Measurements from ENCODE around the gene COX17.

COX17 gene

DNA sequence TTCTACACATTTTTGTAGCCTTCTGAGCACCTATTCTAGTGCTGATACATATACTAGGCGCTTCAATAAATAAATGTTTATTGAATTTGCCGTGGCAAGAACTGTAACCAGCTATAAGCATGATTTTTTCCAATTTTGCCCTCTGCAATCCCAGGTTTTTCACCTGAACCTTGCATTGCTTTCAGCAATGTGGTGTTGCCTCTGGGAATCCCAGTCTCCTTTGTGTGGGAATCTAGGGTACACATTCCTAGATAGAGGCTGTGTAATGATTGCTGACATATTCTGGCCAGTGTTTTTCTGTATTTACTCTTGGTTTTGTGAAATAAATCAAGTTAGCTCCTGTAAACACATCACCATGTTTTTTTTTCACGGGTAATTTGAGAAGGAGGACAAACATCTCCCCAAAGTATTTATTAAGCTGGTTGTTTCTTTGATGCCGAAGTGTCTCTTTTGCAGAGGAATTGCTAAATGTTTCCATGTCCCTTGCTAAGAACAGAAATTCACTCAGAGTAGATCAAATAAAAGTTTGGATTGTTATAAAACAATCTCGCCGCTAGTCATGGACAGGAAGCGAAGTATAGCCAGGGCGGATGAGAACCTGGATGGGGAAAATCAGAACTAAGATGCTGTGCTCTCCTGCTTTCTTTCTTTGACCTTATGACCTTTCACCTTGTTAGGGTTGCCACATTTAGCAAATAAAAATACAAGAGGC lies 26.8 kb upstream of the COX17 start:
- ChIA-PET CTCF (interaction anchor here (0.6 kb wide), 1 partner anchor 9 kb away, joined by 3 read pairs; no protein-coding TSS in a partner anchor), POLR2A (no interaction called here)
- H3K4me3 ChIP-seq (ENCODE audit: control insufficient read depth in 1 of 7, extremely low read depth in 1 of 7, insufficient read depth in 4 of 7, low read depth in 2 of 7, low read length in 6 of 7): no peak overlapping the region
- peaks cover 0 to 2% (median 0%) of the 10 kb centered on the region in 5 experiments for H3K9me3 ChIP-seq (ENCODE audit: control extremely low read depth in 1 of 5, control insufficient read depth in 4 of 5, insufficient read depth in 2 of 5, low read depth in 1 of 5, low read length in 4 of 5)
- H3K27me3 ChIP-seq (replicated peaks in 2 of 5; ENCODE audit: control insufficient read depth in 4 of 5, insufficient read depth in 5 of 5, low read length in 4 of 5): peaks cover 0 to 8% (median 2%) of the 10 kb centered on the region in 5 experiments
- DNase-seq: no peak
- no peaks in the 10 kb centered on the region for H3K36me3 ChIP-seq (ENCODE audit: control insufficient read depth in 4 of 4, insufficient read depth in 4 of 4, low read length in 3 of 4)
- peaks cover 3 to 12% (median 10%) of the 10 kb centered on the region in 4 experiments for H3K4me1 ChIP-seq (ENCODE audit: control extremely low read depth in 1 of 4, control insufficient read depth in 4 of 4, insufficient read depth in 4 of 4, low read length in 3 of 4)
- no peak overlapping the region for H3K27ac ChIP-seq (ENCODE audit: insufficient read depth in 1 of 2, low read depth in 1 of 2, low read length in 2 of 2, poor library complexity in 1 of 2, severe bottlenecking in 2 of 2)
- WGBS (ENCODE audit: insufficient coverage): 92% methylated on average over 6 of the region's 8 CpGs

DNA sequence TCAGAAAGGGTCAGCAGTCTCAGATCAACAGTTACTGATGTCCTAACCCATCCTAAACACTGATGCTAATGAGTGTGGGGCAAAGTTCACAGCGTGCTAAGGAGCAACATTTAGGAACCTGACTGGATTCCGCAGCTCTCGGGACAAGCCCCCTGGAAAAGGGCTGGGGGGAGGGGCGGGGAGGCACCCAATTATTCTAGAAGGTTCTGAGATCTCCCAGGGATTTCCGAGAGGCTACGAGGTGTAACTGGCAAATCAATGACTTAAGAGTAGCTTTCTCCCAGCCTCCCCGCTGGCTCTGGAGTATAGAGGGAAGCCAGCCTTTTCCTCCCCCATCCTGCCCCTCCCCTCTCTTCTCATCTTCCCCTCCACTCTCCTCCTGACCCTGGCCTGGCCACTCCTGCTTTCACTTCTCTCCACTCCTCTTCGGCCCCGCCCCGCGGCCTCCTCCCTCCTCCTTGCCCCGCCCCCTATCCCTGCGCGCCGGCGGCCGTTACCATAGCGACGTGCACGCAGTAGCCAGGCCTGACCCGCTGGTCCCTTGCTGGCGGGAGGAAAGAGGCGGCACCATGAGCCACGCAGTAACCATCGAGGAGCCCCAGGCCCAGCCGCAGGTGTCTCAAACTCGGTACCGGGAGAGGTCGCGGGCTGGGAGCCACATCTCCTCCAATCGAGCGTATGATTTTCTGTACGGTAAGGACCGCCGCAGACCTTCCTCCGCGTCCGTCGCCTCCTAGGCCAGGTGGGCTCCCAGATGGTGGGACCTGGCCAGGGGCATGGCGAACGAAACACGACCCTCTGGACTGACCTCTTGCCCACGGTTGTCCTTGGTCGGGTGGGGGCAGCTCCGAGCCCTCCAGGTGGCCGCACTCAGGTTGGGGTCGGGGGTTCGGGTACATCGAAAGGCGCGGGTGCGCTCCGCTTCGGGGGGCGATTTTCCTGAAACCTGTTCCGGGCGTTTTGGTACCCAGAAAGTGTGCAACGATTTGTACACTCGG lies 25.6 kb upstream of the COX17 start, which contains the start of gene CFAP91:
Gene CFAP91, plus strand, starts transcription at position 493 of the 998 bp plus-strand sequence. Its CDS starts 77 bp downstream, at position 570.
- Histone ChIP-seq H3K4me1 (ENCODE audit: control extremely low read depth in 1 of 4, control insufficient read depth in 4 of 4, insufficient read depth in 4 of 4, low read length in 3 of 4) (peaks cover 3 to 12% (median 10%) of the 10 kb centered on the region in 4 experiments), H3K27me3 (replicated peaks in 2 of 5; ENCODE audit: control insufficient read depth in 4 of 5, insufficient read depth in 5 of 5, low read length in 4 of 5) (peaks cover 0 to 8% (median 2%) of the 10 kb centered on the region in 5 experiments), H3K36me3 (ENCODE audit: control insufficient read depth in 4 of 4, insufficient read depth in 4 of 4, low read length in 3 of 4) (no peaks in the 10 kb centered on the region), H3K9me3 (ENCODE audit: control extremely low read depth in 1 of 5, control insufficient read depth in 4 of 5, insufficient read depth in 2 of 5, low read depth in 1 of 5, low read length in 4 of 5) (peaks cover 0 to 2% (median 0%) of the 10 kb centered on the region in 5 experiments), H3K4me3 (ENCODE audit: control insufficient read depth in 1 of 7, extremely low read depth in 1 of 7, insufficient read depth in 4 of 7, low read depth in 2 of 7, low read length in 6 of 7) (peak within 1 kb of the TSS; percentile 33 to 78 (median 58)), H3K27ac (ENCODE audit: insufficient read depth in 1 of 2, low read depth in 1 of 2, low read length in 2 of 2, poor library complexity in 1 of 2, severe bottlenecking in 2 of 2) (no peak within 1 kb of the TSS)
- WGBS (ENCODE audit: insufficient coverage): 8% methylated on average over 44 of the region's 59 CpGs
- DNase-seq: peak; percentile 78 to 89 (median 84)
- CTCF ChIA-PET: no interaction called here
- POLR2A ChIA-PET: no interaction called here

DNA sequence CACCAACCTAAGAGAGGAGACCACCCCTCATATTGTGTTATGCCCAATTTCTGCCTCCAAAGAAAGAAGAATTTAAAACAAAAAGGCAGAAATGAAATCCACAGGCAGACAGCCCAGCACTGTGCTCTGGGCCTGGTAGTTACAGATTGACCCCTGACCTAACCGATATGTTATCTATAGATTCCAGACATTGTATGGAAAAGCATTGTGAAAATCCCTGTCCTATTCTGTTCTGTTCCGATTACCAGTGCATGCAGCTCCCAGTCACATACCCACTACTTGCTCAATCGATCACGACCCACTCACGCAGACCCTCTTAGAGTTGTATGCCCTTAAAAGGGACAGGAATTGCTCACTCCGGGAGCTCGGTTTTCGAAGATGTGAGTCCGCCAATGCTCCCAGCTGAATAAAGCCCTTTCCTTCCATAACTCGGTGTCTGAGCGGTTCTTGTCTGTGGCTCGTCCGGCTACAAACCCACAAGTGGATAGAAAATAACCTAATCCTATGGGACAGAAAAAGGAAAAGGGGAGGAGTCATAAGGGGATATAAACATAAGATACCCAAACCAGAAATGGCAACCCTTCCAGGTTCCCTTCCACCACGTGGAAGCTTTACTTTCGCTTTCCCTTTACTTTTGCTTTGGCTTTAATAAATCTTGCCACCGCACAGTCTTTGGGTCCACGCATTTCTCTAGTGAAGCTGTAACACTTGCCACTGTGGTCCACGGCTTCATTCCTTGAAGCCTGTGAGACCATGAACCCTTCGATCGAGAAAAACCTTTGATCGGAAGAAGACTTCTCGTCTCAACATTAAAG lies 23.9 kb upstream of the COX17 start:
- POLR2A ChIA-PET: no interaction called here
- H3K9me3 ChIP-seq (ENCODE audit: control extremely low read depth in 1 of 5, control insufficient read depth in 4 of 5, insufficient read depth in 2 of 5, low read depth in 1 of 5, low read length in 4 of 5): peaks cover 0 to 2% (median 0%) of the 10 kb centered on the region in 5 experiments
- H3K36me3 ChIP-seq (ENCODE audit: control insufficient read depth in 4 of 4, insufficient read depth in 4 of 4, low read length in 3 of 4): no peaks in the 10 kb centered on the region
- WGBS (ENCODE audit: insufficient coverage): 77% methylated on average over 5 of the region's 22 CpGs
- H3K4me3 ChIP-seq (ENCODE audit: control insufficient read depth in 1 of 7, extremely low read depth in 1 of 7, insufficient read depth in 4 of 7, low read depth in 2 of 7, low read length in 6 of 7): no peak overlapping the region
- peak in 2 of 3 donors; percentile 31 to 32 for DNase-seq
- peaks cover 0 to 8% (median 2%) of the 10 kb centered on the region in 5 experiments for H3K27me3 ChIP-seq (replicated peaks in 2 of 5; ENCODE audit: control insufficient read depth in 4 of 5, insufficient read depth in 5 of 5, low read length in 4 of 5)
- CTCF ChIA-PET: interaction anchor here (1.4 to 1.8 kb wide), 2 partner anchors 11 to 22 kb away, joined by 3 to 10 read pairs; no protein-coding TSS in a partner anchor
- H3K27ac ChIP-seq (ENCODE audit: insufficient read depth in 1 of 2, low read depth in 1 of 2, low read length in 2 of 2, poor library complexity in 1 of 2, severe bottlenecking in 2 of 2): no peak overlapping the region
- H3K4me1 ChIP-seq (ENCODE audit: control extremely low read depth in 1 of 4, control insufficient read depth in 4 of 4, insufficient read depth in 4 of 4, low read length in 3 of 4): peaks cover 3 to 12% (median 10%) of the 10 kb centered on the region in 4 experiments

DNA sequence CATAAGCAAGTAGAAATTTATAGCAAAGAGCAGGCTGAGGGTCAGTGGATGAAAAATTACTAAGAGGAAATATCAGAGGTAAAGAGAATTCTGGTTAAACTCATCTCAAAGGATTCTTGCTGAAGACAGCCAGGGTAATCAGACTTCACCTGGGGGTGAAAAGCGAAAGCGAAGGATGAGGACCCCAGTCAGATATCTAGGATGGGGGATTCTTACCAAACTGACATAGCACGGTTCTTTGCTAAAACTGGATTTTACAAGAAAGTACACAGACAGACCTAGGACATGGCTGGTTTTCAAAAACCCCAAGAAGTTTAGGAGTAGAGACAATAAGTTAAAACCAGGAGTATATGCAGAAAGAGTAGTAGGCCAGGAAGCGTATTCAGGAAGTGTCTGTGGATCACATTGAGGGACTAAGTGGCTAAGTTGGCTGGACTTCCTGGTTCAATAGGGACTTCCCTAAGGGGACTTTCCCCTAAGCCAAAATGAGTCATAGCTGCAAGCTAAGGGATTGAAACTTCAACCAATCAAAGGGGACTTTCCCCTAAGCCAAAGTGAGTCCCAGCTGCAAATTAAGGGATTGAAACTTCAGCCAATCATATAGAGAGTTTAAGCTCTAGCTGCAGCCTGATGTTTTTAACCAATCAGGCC lies 23.2 kb upstream of the COX17 start:
- peak; percentile 58 to 89 (median 84) for DNase-seq
- no peak overlapping the region for H3K27ac ChIP-seq (ENCODE audit: insufficient read depth in 1 of 2, low read depth in 1 of 2, low read length in 2 of 2, poor library complexity in 1 of 2, severe bottlenecking in 2 of 2)
- no peak overlapping the region for H3K4me3 ChIP-seq (ENCODE audit: control insufficient read depth in 1 of 7, extremely low read depth in 1 of 7, insufficient read depth in 4 of 7, low read depth in 2 of 7, low read length in 6 of 7)
- ChIA-PET CTCF (interaction anchor here (1.4 to 1.8 kb wide), 2 partner anchors 10 to 22 kb away, joined by 3 to 10 read pairs; no protein-coding TSS in a partner anchor), POLR2A (no interaction called here)
- peaks cover 0 to 8% (median 2%) of the 10 kb centered on the region in 5 experiments for H3K27me3 ChIP-seq (replicated peaks in 2 of 5; ENCODE audit: control insufficient read depth in 4 of 5, insufficient read depth in 5 of 5, low read length in 4 of 5)
- H3K4me1 ChIP-seq (ENCODE audit: control extremely low read depth in 1 of 4, control insufficient read depth in 4 of 4, insufficient read depth in 4 of 4, low read length in 3 of 4): peaks cover 3 to 12% (median 10%) of the 10 kb centered on the region in 4 experiments
- 100% methylated on average over 3 of the region's 4 CpGs for WGBS (ENCODE audit: insufficient coverage)
- H3K9me3 ChIP-seq (ENCODE audit: control extremely low read depth in 1 of 5, control insufficient read depth in 4 of 5, insufficient read depth in 2 of 5, low read depth in 1 of 5, low read length in 4 of 5): peaks cover 0 to 2% (median 0%) of the 10 kb centered on the region in 5 experiments
- no peaks in the 10 kb centered on the region for H3K36me3 ChIP-seq (ENCODE audit: control insufficient read depth in 4 of 4, insufficient read depth in 4 of 4, low read length in 3 of 4)

DNA sequence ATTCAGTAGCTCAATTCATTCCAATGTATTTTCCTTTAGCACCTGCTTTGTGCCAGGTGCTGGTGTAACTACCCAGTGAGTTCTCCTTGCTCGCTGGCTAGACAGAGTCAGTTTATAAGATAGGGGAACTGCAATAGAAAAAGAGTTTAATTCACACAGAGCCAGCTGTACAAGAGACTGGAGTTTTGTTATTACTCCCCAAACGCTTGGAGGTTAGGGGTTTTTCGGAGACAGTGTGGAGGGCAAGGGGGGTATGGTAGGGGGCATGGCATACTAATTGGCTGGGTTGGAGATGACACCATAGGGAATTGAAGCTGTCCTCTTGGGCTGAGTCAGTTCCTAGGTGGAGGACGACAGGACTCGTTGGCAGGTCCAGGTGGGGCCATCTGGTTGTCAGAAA lies 20.2 kb upstream of the COX17 start:
- Histone ChIP-seq H3K9me3 (ENCODE audit: control extremely low read depth in 1 of 5, control insufficient read depth in 4 of 5, insufficient read depth in 2 of 5, low read depth in 1 of 5, low read length in 4 of 5) (peaks cover 0 to 2% (median 0%) of the 10 kb centered on the region in 5 experiments), H3K4me1 (ENCODE audit: control extremely low read depth in 1 of 4, control insufficient read depth in 4 of 4, insufficient read depth in 4 of 4, low read length in 3 of 4) (peaks cover 1 to 4% (median 2%) of the 10 kb centered on the region in 4 experiments), H3K27ac (ENCODE audit: insufficient read depth in 1 of 2, low read depth in 1 of 2, low read length in 2 of 2, poor library complexity in 1 of 2, severe bottlenecking in 2 of 2) (no peak overlapping the region), H3K27me3 (replicated peaks in 2 of 5; ENCODE audit: control insufficient read depth in 4 of 5, insufficient read depth in 5 of 5, low read length in 4 of 5) (no peaks in the 10 kb centered on the region), H3K4me3 (ENCODE audit: control insufficient read depth in 1 of 7, extremely low read depth in 1 of 7, insufficient read depth in 4 of 7, low read depth in 2 of 7, low read length in 6 of 7) (no peak overlapping the region), H3K36me3 (ENCODE audit: control insufficient read depth in 4 of 4, insufficient read depth in 4 of 4, low read length in 3 of 4) (no peaks in the 10 kb centered on the region)
- DNase-seq: no peak
- CTCF ChIA-PET: no interaction called here
- POLR2A ChIA-PET: no interaction called here
- 100% methylated on average over 4 of the region's 5 CpGs for WGBS (ENCODE audit: insufficient coverage)

DNA sequence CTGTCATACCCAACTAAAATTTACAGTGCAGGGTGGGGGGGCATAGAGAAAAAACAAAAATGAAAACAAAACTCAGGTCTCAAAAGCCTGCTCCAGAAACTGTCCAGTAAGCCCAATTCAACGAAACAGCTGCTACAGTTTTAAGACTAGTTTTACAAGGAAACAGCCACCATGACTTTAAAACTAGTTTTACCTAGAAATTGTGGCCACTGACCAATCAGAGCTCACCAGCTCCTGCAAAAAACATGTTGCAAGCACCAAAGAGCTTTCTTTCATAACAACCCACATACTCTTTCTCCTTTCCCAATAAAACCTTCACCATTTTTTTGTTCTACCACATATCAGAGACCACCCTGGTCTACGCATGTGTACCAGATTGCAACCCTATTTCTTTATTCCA lies 18.3 kb upstream of the COX17 start:
- ChIA-PET POLR2A (no interaction called here), CTCF (no interaction called here)
- Histone ChIP-seq H3K4me3 (ENCODE audit: control insufficient read depth in 1 of 7, extremely low read depth in 1 of 7, insufficient read depth in 4 of 7, low read depth in 2 of 7, low read length in 6 of 7) (no peak overlapping the region), H3K4me1 (ENCODE audit: control extremely low read depth in 1 of 4, control insufficient read depth in 4 of 4, insufficient read depth in 4 of 4, low read length in 3 of 4) (no peaks in the 10 kb centered on the region), H3K9me3 (ENCODE audit: control extremely low read depth in 1 of 5, control insufficient read depth in 4 of 5, insufficient read depth in 2 of 5, low read depth in 1 of 5, low read length in 4 of 5) (no peaks in the 10 kb centered on the region), H3K27ac (ENCODE audit: insufficient read depth in 1 of 2, low read depth in 1 of 2, low read length in 2 of 2, poor library complexity in 1 of 2, severe bottlenecking in 2 of 2) (no peak overlapping the region), H3K27me3 (replicated peaks in 2 of 5; ENCODE audit: control insufficient read depth in 4 of 5, insufficient read depth in 5 of 5, low read length in 4 of 5) (no peaks in the 10 kb centered on the region), H3K36me3 (ENCODE audit: control insufficient read depth in 4 of 4, insufficient read depth in 4 of 4, low read length in 3 of 4) (no peaks in the 10 kb centered on the region)
- DNase-seq: no peak
- WGBS (ENCODE audit: insufficient coverage): 100% methylated on average over 1 of the region's 2 CpGs

Measured in common myeloid progenitor, CD34-positive (primary cell).